Central memory CD8-positive, alpha-beta T cell (primary cell): ENCODE data around the gene LDHD.

Experiments
- ATAC-seq: fragments of 150-1000 bp; cut with Tn5 transposase; replicated peaks from 2 replicates; pipeline ENCODE4 v1.10.0; 2022; ENCODE audit warnings: mild to moderate bottlenecking, moderate FRiP score, moderate number of reproducible peaks; ENCODE audit not compliant: poor library complexity, severe bottlenecking; ENCODE audit errors: extremely low read depth
- DNase-seq, 2 donors: peaks; one replicate each; pipeline ENCODE4 v3.0.0; 2021; ENCODE audit warnings: low spot score in 2 of 2
- H3K27ac Mint-ChIP-seq: one replicate; pipeline ENCODE4 v1.8.0; 2022; ENCODE audit warnings: low read depth, mild to moderate bottlenecking, moderate library complexity, mixed read lengths
- H3K27me3 Mint-ChIP-seq: one replicate; pipeline ENCODE4 v1.8.0; 2022; ENCODE audit warnings: mixed read lengths
- H3K36me3 Mint-ChIP-seq: one replicate; pipeline ENCODE4 v1.8.0; 2022; ENCODE audit warnings: mild to moderate bottlenecking, moderate library complexity, mixed read lengths; ENCODE audit not compliant: insufficient read depth
- H3K4me1 Mint-ChIP-seq: one replicate; pipeline ENCODE4 v1.8.0; 2022; ENCODE audit warnings: mixed read lengths
- H3K4me3 Mint-ChIP-seq: one replicate; pipeline ENCODE4 v1.8.0; 2022; ENCODE audit warnings: mild to moderate bottlenecking, moderate library complexity, mixed read lengths
- H3K9me3 Mint-ChIP-seq: one replicate; pipeline ENCODE4 v1.8.0; 2022; ENCODE audit warnings: mixed read lengths

The LDHD gene

DNA sequence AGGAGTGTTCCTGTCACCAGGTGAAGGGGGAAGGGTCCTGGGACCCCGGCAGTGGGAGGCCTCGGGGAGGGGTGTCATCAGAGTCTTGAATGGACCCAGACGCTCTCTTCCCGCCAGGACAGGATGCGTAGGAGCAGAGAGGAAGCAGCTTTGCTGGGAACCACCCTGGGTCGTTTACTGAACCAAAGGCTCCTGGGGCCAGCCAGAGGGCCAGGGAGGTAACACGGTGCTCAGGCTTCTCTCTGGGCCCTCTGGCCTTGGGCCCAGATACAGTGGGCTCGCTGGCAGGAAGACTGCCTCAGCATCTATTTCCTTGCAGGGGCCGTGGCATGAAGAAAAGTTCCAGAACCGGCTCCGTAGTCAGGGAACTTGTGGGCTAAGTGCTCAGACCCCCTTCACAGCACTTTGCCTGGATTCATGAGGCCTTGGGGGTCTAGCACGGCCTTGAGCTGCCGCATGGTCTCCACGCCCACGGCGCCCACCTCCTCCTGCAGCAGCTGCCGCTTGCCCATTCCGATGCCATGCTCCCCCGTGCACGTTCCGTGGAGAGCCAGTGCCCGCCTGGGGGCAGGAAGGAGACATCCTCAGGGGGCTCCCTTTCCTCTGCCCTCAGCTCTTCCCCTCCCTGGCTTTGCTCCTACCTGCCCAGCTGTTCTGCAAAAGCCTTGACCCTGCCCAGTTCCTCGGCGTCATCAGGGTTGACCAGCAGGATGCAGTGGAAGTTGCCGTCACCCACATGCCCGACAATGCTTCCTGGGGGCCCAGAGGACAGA lies 4.4 kb downstream of the LDHD start:
- peak overlapping the region; percentile 32 for H3K27ac Mint-ChIP-seq
- ATAC-seq (no peak), DNase-seq (no peak)
- peaks cover 4% of the 10 kb centered on the region for H3K36me3 Mint-ChIP-seq
- peaks cover 31% of the 10 kb centered on the region for H3K27me3 Mint-ChIP-seq
- peaks cover 18% of the 10 kb centered on the region for H3K4me1 Mint-ChIP-seq
- no peaks in the 10 kb centered on the region for H3K9me3 Mint-ChIP-seq
- H3K4me3 Mint-ChIP-seq = no peak overlapping the region

DNA sequence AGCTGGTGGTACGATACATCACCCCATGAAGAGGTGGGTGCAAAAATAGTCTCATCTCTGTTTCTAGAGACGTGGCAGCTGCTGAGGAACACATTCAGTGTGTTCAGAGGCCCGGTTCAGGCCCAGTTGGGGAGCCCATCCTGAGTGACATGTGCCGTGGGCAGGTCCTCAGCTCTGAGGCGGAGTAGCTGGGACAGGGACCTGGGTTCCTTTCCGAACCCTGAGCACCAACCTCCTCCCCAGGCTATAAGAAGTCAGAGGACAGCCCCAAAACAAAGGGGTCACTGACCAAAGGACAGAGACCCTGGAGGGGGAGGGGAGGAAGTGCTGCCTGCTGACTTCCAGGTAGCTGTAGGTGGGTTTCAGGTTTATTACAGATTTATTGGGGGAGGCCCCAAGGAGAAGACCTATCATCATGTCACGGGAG lies 5.1 kb downstream of the LDHD start:
- Mint-ChIP-seq H3K36me3 (peaks cover 4% of the 10 kb centered on the region), H3K27me3 (peaks cover 31% of the 10 kb centered on the region), H3K27ac (peak overlapping the region; percentile 32), H3K9me3 (no peaks in the 10 kb centered on the region), H3K4me1 (peaks cover 18% of the 10 kb centered on the region), H3K4me3 (no peak overlapping the region)
- ATAC-seq = peak; percentile 13
- no peak for DNase-seq

- no peaks in the 10 kb centered on the region for H3K9me3 Mint-ChIP-seq
- peak; percentile 70 to 78 for DNase-seq
- peaks cover 4% of the 10 kb centered on the region for H3K36me3 Mint-ChIP-seq
- peaks cover 31% of the 10 kb centered on the region for H3K27me3 Mint-ChIP-seq
- peaks cover 18% of the 10 kb centered on the region for H3K4me1 Mint-ChIP-seq
- ATAC-seq = peak; percentile 75
- peak overlapping the region; percentile 65 for H3K27ac Mint-ChIP-seq
- no peak overlapping the region for H3K4me3 Mint-ChIP-seq
These were observed 5.7 kb downstream of the LDHD start for GRCh38 chr16:75110637-75111513.

- Mint-ChIP-seq H3K27me3 (peaks cover 31% of the 10 kb centered on the region), H3K9me3 (no peaks in the 10 kb centered on the region), H3K4me1 (peaks cover 18% of the 10 kb centered on the region), H3K36me3 (peaks cover 4% of the 10 kb centered on the region), H3K27ac (peak overlapping the region; percentile 65), H3K4me3 (no peak overlapping the region)
- no peak for DNase-seq
- ATAC-seq = no peak
These were observed 6.8 kb downstream of the LDHD start for GRCh38 chr16:75109732-75110243.

DNA sequence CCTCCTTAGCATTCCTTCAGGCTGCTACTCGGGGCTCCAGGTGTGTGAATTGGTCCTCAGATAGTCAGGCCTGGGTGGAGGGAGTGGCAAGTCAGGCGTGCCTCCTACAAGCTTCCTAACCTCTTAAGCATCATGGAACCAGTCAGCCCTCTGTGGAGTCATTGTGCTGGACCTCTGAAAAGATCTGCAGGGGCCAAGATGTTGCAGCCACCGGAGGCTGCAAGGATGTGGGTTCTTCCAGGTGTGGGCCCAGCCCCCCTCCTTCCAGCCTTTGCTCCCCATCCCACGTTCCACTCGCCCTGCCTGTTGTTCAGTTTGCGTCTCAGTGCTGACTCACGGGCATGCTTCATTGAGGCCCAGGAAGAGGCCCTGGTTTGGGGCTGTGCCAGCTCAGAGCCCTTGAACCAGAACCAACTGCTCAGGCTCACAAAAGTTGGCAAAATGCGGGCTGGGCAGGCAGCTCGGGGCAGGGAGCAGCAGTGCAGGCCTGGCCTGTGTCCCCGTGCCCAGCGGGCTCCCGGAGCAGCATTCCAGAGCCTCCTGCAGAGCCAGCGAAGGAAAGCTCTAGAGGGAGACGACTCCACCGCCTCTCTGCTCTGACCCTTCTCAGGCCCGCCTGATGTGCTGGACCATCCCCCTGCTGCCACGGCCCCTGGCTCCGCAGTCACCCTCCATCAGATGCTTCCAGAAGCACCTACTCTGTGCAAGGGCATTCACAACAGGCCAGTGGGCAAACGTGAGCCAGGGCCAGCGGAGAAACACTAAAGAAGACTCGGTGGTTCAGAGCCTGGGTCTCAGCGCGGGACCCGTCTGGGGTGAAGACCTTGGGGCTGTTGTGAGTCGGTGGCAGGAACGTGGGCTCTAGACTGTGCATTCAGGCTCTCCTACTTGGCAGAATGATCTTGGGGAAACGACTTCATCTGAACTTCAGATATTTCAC lies 7.5 kb downstream of the LDHD start:
- Mint-ChIP-seq H3K9me3 (peaks cover 4% of the 10 kb centered on the region), H3K27me3 (peaks cover 31% of the 10 kb centered on the region), H3K27ac (peak overlapping the region; percentile 82), H3K4me1 (peaks cover 18% of the 10 kb centered on the region), H3K4me3 (no peak overlapping the region), H3K36me3 (peaks cover 4% of the 10 kb centered on the region)
- DNase-seq (peak in 1 of 2 donors; percentile 34), ATAC-seq (peak; percentile 29)

DNA sequence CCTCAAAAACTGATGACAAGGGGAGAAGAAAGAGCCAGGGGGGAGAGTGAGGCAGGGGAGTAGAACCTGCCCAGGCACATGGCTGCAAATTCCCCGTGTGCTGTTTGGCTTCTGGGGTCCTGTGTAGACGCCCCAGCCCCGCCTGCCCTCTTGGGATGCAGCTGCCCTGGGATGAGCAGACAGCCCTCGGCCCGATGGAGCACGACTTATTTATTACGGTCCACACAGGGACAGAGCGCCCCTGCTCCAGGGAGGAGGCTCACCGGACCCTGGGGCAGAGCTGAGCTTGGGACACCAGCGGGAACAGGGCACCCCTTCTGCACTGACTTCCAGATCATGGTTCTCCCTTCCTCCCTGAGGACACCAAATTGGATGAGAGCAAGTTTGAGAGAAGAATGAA lies 9.1 kb downstream of the LDHD start:
- ATAC-seq = no peak
- Mint-ChIP-seq H3K4me3 (no peak overlapping the region), H3K9me3 (peaks cover 6% of the 10 kb centered on the region), H3K27me3 (peaks cover 20% of the 10 kb centered on the region), H3K27ac (no peak overlapping the region), H3K36me3 (peaks cover 4% of the 10 kb centered on the region), H3K4me1 (peaks cover 18% of the 10 kb centered on the region)
- DNase-seq = no peak

- H3K27ac Mint-ChIP-seq = no peak overlapping the region
- no peak for DNase-seq
- peaks cover 4% of the 10 kb centered on the region for H3K36me3 Mint-ChIP-seq
- peaks cover 18% of the 10 kb centered on the region for H3K4me1 Mint-ChIP-seq
- H3K4me3 Mint-ChIP-seq = no peak overlapping the region
- peaks cover 6% of the 10 kb centered on the region for H3K9me3 Mint-ChIP-seq
- ATAC-seq = no peak
- H3K27me3 Mint-ChIP-seq = peaks cover 11% of the 10 kb centered on the region
These were observed 10.0 kb downstream of the LDHD start for GRCh38 chr16:75106351-75107274.

GRCh38 chr16:75105306-75106061 lies 11.1 kb downstream of the LDHD start:
- H3K27me3 Mint-ChIP-seq = peaks cover 3% of the 10 kb centered on the region
- peaks cover 1% of the 10 kb centered on the region for H3K36me3 Mint-ChIP-seq
- no peak overlapping the region for H3K27ac Mint-ChIP-seq
- H3K4me3 Mint-ChIP-seq = no peak overlapping the region
- H3K4me1 Mint-ChIP-seq = peaks cover 13% of the 10 kb centered on the region
- H3K9me3 Mint-ChIP-seq = peaks cover 6% of the 10 kb centered on the region
- DNase-seq = no peak
- no peak for ATAC-seq

DNA sequence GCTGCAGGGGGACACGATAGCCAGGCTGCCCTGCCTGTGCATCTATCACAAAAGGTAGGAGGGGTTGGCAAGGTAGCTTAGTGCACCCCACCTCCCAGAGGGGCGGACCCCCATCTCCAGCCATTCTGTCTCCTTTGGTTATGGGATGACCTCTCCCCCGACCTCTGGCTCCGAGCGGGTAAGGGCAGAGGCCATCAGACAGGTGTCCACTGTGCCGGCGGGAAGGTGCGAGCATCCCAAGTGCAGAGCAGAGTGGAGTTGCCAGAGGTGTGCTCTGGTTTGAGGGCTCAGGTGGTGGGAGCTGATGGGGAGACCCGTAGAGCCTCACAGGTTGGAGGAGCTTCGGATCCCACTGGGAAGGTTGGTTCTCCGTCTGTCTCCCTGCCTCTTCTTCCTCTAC lies 11.7 kb downstream of the LDHD start:
- DNase-seq (no peak), ATAC-seq (no peak)
- Mint-ChIP-seq H3K36me3 (peaks cover under 1% of the 10 kb centered on the region), H3K27ac (no peak overlapping the region), H3K9me3 (peaks cover 6% of the 10 kb centered on the region), H3K4me1 (peaks cover 18% of the 10 kb centered on the region), H3K27me3 (no peaks in the 10 kb centered on the region), H3K4me3 (no peak overlapping the region)

DNA sequence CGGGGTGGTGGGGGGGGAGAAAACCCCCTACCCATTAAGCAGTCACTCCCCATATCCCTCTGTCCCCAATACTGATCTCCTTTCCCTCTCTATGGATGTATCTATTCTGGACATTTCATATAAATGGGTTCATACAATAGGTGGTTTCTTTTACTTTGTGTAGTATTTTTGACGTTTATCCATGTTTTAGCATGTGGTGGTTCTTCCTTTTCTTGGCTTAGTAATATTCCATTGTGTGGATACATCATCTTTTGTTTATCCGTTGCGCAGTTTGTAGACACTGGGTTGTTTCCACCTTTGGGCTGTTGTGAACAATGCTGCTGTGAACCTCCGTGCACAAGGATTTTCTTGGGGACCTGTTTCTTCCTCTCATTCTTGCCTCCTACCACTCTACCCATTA lies 12.6 kb downstream of the LDHD start:
- Mint-ChIP-seq H3K4me1 (peaks cover 13% of the 10 kb centered on the region), H3K4me3 (no peak overlapping the region), H3K9me3 (peaks cover 6% of the 10 kb centered on the region)

DNA sequence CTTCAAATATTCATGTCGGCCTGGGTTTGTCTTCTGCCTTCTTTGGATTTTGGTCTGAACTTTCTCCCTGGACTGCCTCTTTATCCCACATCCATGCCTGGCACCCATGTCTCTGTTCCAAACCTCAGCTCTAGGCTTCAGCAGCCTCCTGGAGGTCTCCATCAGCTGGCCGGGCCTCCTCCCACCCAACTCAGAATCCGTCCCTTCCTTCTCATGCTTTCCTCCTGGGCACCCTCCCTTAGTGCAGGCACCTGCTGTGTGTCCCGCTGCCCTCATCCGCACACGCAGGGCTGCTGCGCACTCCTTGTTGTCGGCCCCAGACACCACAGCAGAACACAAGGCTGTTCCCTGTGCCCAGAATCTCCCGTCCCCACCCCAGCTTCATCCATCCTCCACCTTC lies 14.0 kb downstream of the LDHD start:
- peaks cover 3% of the 10 kb centered on the region for H3K36me3 Mint-ChIP-seq
- DNase-seq = no peak
- H3K9me3 Mint-ChIP-seq = peaks cover 6% of the 10 kb centered on the region
- no peak overlapping the region for H3K4me3 Mint-ChIP-seq
- no peak for ATAC-seq
- no peak overlapping the region for H3K27ac Mint-ChIP-seq
- no peaks in the 10 kb centered on the region for H3K27me3 Mint-ChIP-seq
- peaks cover 14% of the 10 kb centered on the region for H3K4me1 Mint-ChIP-seq

More for the DNA sequence above, 12.6 kb downstream of the LDHD start:
- Mint-ChIP-seq H3K27ac (no peak overlapping the region), H3K27me3 (no peaks in the 10 kb centered on the region), H3K36me3 (peaks cover 3% of the 10 kb centered on the region)
- ATAC-seq (no peak), DNase-seq (no peak)
